Myocyte (in vitro differentiated cells): ENCODE results near the gene CEP120. TPM values are rescaled to one million over a fixed set of nuclear protein-coding genes. Genes with fewer than 3 reads are reported as not detected.
"Not testable (repeated sequence)": the region's sequence is repeated elsewhere in the genome, so short reads cannot be mapped to it uniquely, and the experiment has no call there.

Source experiments
- DNase-seq: peaks from one replicate; pipeline ENCODE4 v3.0.0-alpha.2; 2012; ENCODE audit warnings: low read depth
- total RNA-seq: library from RNA; depleted of rRNA; stranded (reverse); fragments of >200 nt; gene quantifications from 2 replicates; pipeline ENCODE4 v1.2.3, GENCODE V29; 2014

The CEP120 gene
- total RNA-seq, 1 donor from 2014 or later, result 9.1 TPM

DNA sequence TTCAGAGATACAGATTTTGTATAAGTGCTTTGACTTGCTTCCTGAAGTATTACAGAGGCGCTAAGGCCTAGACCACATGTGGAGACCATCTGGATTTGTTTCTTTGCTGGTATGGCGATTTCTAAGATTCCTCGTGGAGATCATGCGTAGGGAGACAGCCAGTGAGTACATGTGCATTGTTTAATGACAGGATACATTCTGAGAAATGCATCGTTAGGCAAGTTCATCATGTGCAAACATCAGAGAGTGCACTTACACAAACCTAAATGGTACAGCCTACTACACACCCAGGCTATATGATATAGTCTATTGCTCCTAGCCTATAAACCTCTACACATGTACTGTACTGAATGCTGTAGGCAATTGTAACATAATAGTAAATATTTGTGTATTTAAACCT is 16.5 kb upstream of the CEP120 start:
- no peak for DNase-seq

DNA sequence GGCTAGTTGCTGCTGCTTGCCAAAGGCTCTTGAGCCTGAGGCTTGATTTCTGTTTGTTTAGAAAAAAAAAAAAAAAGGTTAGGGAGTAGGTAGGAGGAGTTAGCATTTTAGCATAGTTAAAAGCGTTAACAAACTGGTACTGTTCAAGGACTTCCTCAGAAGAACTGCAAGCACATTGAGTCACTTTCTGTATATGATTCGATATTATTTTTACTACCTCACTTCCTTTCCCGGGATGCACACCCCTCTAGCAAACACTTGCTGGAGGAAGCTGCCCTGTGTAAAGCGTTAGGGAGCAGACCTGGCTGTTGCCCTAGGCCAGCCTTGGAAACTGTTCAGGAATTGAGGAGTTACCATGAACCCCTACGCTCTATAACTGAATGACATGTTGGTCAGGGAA is 15.7 kb upstream of the CEP120 start:
- DNase-seq, result no peak

DNA sequence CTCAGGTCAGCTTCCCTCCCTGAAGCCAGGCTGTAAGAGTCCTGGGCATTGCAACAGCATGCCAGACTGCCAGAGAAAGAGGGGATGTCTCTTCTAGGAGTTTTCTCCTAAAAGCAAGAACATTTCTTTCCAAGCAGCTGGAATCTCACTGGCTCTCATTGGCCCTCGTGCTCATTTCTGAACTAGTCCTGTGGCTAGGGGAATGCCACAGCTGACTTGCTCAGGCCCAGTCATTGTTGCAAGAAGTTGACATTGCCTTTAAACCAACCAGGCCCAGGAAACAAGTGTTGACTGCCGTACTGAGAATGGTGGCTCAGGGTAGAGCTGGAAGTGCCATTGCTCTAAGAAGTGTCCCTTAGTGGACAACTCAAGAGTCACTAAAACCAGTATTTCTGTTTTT is 15.0 kb upstream of the CEP120 start:
- DNase-seq, result no peak

DNA sequence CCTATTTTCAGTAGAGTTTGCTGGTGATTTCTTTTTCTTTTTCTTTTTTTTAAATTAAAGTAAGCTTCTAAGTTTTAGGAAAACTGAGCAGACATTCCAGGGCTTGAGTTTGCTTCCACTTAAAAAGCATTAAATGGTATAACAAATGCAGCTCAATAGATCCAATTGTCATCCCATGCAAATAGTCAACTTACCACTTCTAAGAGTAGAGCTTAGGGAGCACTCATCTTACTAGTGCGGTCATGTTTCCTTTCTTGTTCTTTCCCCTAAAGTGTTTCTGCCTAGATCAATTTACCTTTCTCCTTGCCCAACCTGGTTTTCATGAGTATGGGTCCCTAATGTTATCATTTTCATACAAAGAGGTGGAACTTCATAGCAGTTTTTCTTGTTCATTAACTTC is 13.0 kb upstream of the CEP120 start:
- DNase-seq, result no peak

DNA sequence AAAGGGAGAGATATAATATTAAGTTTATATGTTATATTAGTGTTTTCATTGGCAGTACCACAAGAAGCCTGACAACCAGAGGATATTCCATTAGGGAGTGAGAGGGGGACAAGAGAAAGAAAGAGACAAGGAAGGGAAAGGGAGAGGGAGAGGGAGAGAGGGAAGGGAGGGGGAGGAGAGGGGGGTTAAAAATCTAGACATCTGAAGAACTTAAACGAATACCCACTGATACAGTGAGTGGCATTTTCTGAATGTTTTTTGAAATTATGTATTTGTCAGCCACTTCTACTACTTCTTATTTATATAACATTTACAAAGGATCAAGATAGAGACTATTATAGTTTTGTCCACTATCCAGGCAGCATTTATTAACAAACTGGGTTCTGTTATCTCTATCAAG is 11.6 kb upstream of the CEP120 start:
- DNase-seq, result no peak

DNA sequence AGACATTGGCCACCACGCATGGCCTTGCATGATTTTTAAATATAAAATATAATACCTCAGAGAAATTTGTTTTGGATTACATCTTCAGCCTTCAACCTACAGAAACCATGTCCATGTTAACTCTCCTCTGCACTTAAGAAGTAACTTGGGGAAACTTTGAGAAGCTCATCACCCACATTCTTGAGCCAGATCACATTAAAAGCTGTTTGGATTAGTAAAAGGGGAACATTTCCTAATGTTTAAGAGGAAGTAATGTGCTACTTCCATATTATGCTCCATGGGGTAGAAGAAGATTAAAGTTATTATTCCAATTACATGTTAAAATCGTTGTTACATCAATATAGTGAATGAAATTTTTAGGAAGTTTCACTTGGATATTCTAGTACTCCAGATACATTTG is 10.4 kb upstream of the CEP120 start:
- no peak for DNase-seq

DNA sequence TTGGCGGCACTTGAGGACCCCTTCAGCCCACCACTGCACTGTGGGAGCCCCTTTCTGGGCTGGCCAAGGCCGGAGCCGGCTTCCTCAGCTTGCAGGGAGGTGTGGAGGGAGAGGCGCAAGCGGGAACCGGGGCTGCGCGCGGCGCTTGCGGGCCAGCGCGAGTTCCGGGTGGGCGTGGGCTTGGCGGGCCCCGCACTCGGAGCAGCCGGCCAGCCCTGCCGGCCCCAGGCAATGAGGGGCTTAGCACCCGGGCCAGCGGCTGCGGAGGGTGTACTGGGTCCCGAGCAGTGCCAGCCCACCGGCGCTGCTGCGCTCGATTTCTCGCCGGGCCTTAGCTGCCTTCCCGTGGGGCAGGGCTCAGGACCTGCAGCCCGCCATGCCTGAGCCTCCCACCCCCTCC is 7.2 kb upstream of the CEP120 start:
- not testable (repeated sequence) for DNase-seq

DNA sequence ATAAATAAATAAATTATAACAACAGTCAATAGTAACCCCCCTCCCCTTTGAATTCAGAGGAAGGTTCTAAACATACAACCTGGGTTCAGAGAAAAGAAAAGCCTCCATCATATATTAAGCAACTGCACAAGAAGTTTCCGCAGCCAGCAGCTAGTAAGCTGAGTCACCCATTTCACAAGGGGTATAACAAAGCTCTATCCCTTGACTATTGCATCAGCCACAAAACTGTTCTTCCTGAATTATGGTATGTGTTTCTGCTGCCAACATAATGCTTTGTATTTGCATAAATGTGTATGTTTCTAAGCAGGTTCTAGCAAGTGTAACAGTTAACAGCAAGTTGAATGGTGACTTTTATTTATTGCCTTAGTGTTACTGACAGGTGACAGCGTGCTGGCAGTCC is 6.8 kb upstream of the CEP120 start:
- DNase-seq, result no peak

DNA sequence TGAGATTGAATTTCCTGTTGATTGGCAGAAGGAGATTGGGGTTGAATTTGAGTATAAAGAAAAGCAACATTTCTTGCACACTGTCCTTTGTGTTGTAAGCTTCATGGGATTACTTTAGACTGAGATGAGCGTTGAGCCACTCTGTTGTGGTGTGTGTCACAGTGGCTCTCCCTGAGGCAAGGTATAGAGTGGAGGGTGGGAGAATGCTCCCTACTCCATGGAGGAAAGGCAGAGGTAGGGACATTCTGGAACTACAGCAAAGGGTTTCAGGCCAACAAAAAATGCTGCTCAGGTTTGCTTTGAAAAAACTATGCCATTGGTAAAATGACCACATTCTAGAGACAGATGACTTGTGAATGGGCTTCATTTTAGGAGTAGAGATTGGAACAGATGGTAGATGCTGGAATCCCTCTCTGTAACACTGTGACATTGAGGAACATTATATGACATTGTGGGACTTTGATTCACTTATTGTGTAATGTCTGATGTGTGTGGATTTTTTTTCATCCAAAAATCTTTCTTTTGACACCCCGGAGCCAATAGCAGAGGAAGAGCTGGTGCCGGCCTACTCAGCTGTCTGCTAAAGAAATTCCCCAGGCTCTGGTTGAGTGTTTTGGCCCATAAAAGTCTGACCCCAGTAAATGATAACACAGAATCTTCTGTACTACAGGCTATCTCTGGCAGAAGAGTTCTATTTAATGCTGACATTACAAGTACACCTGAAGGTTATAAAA is 6.2 kb upstream of the CEP120 start:
- DNase-seq, result no peak

DNA sequence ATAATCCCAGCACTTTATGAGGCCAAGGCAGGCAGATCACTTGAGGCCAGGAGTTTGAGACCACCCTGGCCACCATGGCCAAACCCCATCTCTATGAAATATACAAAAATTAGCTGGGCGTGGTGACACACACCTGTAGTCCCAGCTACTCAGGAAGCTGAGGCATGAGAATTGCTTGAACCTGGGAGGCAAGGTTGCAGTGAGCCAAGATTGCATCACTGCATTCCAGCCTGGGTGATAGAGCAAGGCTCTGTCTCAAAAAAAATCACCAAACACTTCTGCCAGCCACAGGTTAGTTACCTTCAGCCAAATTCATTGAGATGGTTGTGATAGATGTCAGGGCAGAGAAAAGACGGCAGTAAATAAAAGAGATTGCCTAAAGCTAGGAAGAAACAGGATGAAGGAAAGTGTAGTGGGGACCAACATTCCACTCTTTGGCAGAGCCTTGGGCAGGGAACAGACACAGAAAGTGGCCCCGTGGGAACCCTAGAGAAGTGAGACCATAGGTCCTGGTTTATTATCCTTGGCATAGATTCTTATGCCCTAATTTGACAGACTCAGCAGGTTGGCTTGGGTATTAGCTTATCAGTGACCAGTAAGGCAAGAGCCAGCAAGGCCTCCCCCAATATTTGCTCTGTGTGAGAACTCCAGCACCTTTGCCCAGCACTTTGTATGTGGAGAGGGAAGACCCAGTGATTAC is 5.5 kb upstream of the CEP120 start:
- no peak for DNase-seq

DNA sequence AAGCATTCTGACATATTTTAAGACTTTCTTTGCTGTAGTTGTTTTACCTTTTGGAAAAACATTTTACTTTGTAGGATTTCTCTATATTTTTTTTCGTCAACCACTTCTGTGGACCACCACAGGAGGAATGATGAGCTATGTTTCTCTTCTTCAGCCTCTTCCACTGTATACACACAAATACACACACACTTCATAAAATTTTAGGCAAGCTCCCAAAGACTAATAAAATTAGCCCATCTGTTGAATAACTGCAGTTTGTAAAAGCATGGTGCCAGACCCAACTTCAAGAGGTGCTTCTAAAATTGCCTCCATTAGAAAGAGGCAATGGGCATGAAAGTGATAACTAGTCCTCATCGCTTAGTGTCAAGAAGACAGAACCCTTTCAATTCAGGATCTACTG is 4.1 kb upstream of the CEP120 start:
- no peak for DNase-seq

DNA sequence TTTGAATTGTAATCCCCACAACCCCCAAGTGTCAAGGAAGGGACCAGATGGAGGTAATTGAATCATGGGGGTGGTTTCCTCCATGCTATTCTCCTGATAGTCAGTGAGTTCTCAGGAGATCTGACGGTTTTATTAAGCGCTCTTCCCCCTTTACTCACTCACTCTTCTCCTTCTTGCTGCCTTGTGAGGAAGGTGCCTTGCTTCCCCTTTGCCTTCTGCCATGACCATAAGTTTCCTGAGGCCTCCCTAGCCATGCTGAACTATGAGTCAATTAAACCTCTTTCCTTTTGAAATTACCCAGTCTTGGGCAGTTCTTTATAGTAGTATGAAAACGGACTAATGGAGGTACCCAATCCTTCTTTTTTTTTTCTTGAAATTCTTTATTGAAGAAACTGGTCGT is 2.2 kb upstream of the CEP120 start:
- no peak for DNase-seq

DNA sequence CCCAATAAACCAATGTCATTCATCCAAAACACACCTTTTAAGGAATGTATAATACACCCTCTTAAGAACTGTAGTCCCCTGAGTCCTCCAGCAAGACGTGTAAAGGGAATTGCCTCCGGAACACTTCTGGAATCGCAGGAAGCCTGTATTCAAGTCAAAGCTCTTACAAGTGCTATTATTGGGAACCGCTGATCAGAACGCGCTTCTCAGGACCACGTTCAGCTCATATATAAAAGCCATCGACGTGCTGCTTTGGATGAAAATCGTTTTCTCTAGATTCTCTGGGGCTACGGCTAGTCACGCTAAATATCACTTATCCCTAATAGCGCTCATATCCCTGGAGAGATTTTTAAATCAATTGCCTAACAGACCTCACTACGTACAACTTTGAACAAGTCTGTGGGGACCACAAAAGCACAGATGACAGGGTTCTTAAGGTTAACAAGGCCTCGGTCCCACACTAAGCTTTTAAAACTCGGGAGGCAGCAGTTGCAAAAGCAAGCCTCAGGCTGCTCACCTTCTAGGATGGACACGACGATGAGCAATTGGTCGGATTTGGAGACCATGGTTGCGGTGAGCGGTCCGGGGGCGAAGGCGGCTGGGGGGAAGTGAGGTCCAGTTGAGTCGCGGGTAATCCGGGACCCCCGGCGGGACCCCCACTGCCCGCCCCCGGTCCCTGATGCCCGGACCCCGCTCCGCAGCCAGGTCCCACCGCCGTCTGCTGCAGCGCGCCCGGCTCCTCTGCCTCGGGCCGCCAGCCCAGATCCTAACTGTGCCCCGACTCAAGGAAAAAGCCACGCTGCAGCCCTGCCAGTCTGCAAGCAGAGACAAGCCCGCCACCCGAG is 548 bp downstream of the CEP120 start:
- peak; percentile 32 for DNase-seq

DNA sequence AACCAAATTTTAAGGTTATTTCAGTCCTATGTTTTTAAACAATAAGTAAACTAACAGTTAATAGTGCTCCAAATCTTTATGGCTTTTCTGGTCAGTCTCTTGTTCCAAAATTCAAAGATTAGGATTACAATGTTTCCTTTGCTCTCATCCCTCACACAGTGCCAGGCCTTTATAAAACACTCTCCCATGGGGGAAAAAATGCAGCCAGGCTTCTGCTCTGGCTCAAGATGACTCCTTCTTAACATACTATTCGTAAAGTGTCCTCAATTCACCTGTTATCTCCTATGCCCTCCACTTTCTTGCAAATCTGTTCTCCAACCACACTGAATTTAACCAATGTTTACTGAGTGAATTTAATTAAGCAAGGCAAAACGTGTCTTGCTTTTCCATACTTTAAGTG is 1.4 kb downstream of the CEP120 start:
- DNase-seq, result no peak

DNA sequence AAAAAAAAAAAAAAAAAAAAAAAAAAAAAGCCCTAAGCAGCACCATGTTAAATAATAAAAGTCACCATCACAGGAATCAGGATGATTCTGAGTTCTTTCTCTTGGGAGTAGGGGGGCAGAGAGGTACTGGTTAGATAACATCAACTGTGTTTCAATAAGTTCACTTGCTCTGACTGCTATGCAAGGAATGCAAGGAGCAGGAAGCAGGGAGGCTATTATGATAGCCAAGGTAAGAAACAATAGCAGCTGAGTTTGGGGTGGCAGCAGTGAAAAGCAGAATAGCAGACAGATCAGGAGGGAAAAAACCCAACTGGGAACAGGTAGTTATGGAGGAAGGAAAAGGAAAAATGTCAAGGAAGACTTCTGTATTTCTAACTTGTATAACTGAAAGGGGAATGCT is 8.2 kb downstream of the CEP120 start:
- no peak for DNase-seq

DNA sequence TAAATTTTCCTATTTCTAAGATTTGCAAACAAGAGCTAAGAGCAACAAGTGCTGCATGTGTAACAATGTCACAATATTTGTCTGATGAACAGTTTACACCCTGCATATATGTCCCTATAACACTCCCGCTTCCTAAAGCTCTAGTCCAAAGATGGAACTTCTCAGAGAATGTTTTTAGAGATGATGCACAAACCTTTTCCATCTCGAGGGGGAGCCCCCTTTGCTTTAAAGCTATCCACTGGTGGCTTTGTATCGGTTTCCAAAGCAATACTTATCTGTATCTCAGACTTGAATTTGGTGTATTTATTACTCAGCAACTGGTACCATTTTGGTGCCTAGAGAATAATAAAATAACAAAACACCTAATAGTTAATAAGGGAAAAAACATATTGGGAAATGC is 11.0 kb downstream of the CEP120 start:
- no peak for DNase-seq

DNA sequence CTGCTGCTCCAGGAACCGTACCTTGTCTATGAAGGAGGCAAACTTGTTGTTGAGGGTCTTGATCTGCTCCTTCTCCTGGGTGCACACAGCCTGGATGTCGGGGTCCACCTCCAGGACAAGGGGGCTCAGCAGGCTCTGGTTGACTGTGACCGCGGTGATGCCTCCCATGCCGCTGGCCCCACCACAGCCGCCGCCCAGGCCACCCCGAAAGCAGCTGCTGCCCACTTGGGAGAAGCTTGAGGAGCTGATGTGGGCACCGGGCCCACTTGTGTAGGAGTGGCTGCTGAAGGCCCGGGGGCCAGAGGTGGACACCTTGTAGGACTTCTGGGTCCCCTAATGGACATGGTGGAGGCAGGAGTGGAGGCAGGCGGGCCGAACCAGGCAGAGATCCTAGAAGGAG is 21.2 kb downstream of the CEP120 start:
- not testable (repeated sequence) for DNase-seq

DNA sequence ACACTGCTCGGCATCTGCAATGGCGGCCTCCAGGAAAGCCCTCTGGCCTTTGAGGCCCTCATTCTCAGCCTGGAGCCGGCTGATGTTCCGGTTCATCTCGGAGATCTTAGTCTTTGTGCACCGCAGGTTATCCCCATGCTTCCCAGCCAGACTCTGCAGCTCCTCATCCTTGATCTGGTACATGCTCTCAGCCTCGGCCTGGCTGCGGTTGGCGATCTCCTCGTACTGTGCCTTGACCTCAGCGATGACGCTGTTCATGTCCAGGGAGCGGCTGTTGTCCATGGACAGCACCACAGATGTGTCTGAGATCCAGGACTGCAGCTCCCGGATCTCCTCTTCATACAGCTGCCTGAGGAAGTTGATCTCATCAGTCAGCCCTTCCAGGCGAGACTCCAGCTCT is 21.9 kb downstream of the CEP120 start:
- no peak for DNase-seq

DNA sequence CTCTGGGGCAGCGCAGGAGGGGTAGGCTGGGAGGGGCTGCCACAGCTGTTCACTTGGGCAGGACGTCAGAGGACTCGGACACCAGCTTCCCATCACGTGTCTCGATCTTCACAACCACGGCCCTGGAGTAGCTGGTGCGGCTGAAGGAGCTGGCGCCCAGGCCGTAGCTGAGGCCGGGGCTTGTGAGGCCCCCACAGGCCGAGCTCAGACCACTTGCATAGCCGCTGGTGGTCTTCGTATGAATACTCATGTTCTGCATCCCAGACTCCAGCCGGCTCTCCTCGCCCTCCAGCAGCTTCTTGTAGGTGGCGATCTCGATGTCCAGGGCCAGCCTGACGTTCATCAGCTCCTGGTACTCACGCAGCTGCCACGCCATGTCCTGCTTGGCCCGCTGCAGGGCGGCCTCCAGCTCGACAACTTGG is 22.3 kb downstream of the CEP120 start:
- DNase-seq, result not testable (repeated sequence)

DNA sequence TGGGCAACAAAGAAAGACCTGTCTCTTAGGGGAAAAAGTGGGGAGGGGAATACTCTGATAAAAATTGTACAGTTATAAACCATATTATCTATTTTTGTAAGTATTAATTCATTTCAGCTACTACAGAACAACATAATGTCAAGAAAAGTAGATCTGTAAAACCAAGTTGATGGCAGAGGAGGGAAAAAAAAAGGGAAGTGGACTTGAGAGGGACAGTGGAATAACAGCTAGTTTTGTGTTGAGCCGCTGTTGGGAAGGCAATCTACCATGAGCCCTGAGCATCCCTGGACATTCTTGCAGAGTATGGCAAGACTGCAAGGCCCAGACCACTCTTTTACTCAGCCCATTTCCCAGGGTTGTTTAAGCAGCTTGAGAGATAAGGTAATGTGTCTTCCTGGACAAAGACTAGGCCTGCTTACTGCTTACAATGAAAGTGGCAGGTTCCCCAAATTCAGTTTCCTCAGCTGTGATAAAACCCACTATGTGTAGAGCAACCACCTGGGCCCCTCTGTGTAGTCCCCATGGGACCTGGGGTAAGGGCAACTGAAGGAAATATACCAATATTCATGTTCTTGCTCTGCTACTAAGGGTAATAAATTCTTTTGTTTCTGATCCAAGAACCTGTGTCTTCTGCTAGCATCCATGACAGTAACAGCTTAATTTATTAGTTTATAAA is 25.0 kb downstream of the CEP120 start:
- no peak for DNase-seq

DNA sequence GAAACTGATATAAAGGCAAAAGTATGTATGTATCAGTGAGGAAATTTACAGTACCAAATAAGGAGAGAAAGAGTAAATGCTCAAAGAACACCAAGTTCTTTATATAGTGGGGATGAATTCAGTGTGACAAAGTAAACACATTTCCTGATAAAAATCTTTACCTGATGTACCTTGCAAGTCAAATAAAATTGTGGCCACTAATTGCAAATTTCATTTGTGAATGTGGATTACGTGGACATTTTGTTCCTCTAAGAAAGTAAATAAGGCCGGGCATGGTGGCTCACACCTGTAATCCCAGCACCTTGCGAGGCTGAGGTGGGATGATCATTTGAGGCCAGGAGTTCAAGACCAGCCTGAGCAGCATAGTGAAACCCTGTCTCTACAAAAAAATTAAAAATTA is 25.7 kb downstream of the CEP120 start:
- DNase-seq, result no peak

DNA sequence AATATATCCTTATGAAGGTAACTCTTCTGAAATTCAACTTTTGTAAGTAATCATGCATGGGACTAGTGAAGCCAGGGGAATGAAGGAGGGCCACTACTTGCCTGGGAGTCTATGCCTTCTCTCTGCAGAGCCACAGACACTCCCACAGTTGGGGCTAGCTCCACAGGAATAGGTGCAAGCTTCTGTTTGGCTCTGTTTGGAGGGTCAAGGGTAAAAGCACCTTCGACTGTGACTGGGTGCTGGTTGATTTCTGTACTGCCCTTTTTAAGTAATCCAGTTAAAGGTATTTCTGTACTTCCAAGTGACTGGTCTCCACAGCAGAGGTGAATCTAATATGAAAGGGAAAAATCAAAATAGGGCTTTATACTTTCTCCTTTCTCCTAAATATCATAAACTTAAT is 32.2 kb downstream of the CEP120 start:
- no peak for DNase-seq
